ENCODE measurements around the gene PPP6R2.

Gene PPP6R2

GRCh38 chr22:50476868-50477267 lies 133.7 kb downstream of the PPP6R2 start:
- Histone ChIP-seq H3K9me3 (ENCODE audit: control insufficient read depth, insufficient read depth, low read length) (no peaks in the 10 kb centered on the region), H3K9me2 (replicated peaks; ENCODE audit: control insufficient read depth, low read length) (no peaks in the 10 kb centered on the region), H3F3A (ENCODE audit: control insufficient read depth, insufficient read depth) (peaks cover 2% of the 10 kb centered on the region), H3K36me3 (ENCODE audit: control insufficient read depth, low read length) (peaks cover 23% of the 10 kb centered on the region), H3K4me1 (ENCODE audit: control insufficient read depth, low read length) (peaks cover 31% of the 10 kb centered on the region), H3K4me2 (ENCODE audit: low read length) (no peak overlapping the region), H3K27ac (ENCODE audit: low read depth, low read length) (no peak overlapping the region), H4K20me1 (ENCODE audit: control insufficient read depth, insufficient read depth, low read depth, low read length) (no peaks in the 10 kb centered on the region), H3K27me3 (ENCODE audit: control insufficient read depth, low read length) (peaks cover 21% of the 10 kb centered on the region), H3K4me3 (ENCODE audit: low read length) (no peak overlapping the region), H3K79me2 (ENCODE audit: control insufficient read depth, low read length) (peaks cover 29% of the 10 kb centered on the region)
- TF ChIP-seq CTCF (IDR thresholded peaks at IDR 0.05; ENCODE audit: low read depth, low read length, poor library complexity, severe bottlenecking): no peak
- TF ChIP-seq EZH2phosphoT487 (IDR thresholded peaks at IDR 0.05; ENCODE audit: borderline replicate concordance, low read length): no peak

GRCh38 chr22:50477923-50478322 lies 134.8 kb downstream of the PPP6R2 start:
- no peak overlapping the region for H3K27ac ChIP-seq (ENCODE audit: low read depth, low read length)
- peaks cover 31% of the 10 kb centered on the region for H3K27me3 ChIP-seq (ENCODE audit: control insufficient read depth, low read length)
- peaks cover 12% of the 10 kb centered on the region for H3K36me3 ChIP-seq (ENCODE audit: control insufficient read depth, low read length)
- peaks cover 25% of the 10 kb centered on the region for H3K4me1 ChIP-seq (ENCODE audit: control insufficient read depth, low read length)
- H3F3A ChIP-seq (ENCODE audit: control insufficient read depth, insufficient read depth): no peaks in the 10 kb centered on the region
- no peak for TF ChIP-seq EZH2phosphoT487 (IDR thresholded peaks at IDR 0.05; ENCODE audit: borderline replicate concordance, low read length)
- no peak for TF ChIP-seq CTCF (IDR thresholded peaks at IDR 0.05; ENCODE audit: low read depth, low read length, poor library complexity, severe bottlenecking)
- H3K79me2 ChIP-seq (ENCODE audit: control insufficient read depth, low read length): peaks cover 18% of the 10 kb centered on the region
- H3K9me2 ChIP-seq (replicated peaks; ENCODE audit: control insufficient read depth, low read length): no peaks in the 10 kb centered on the region
- no peaks in the 10 kb centered on the region for H4K20me1 ChIP-seq (ENCODE audit: control insufficient read depth, insufficient read depth, low read depth, low read length)
- H3K4me2 ChIP-seq (ENCODE audit: low read length): no peak overlapping the region
- H3K4me3 ChIP-seq (ENCODE audit: low read length): no peak overlapping the region
- no peaks in the 10 kb centered on the region for H3K9me3 ChIP-seq (ENCODE audit: control insufficient read depth, insufficient read depth, low read length)

GRCh38 chr22:50479721-50480120 lies 136.6 kb downstream of the PPP6R2 start:
- Histone ChIP-seq H3K79me2 (ENCODE audit: control insufficient read depth, low read length) (peaks cover under 1% of the 10 kb centered on the region), H3K4me1 (ENCODE audit: control insufficient read depth, low read length) (peaks cover 30% of the 10 kb centered on the region), H3K27ac (ENCODE audit: low read depth, low read length) (no peak overlapping the region), H3K4me2 (ENCODE audit: low read length) (no peak overlapping the region), H3K36me3 (ENCODE audit: control insufficient read depth, low read length) (no peaks in the 10 kb centered on the region), H3F3A (ENCODE audit: control insufficient read depth, insufficient read depth) (no peaks in the 10 kb centered on the region), H3K9me3 (ENCODE audit: control insufficient read depth, insufficient read depth, low read length) (no peaks in the 10 kb centered on the region), H4K20me1 (ENCODE audit: control insufficient read depth, insufficient read depth, low read depth, low read length) (no peaks in the 10 kb centered on the region), H3K9me2 (replicated peaks; ENCODE audit: control insufficient read depth, low read length) (no peaks in the 10 kb centered on the region), H3K4me3 (ENCODE audit: low read length) (no peak overlapping the region), H3K27me3 (ENCODE audit: control insufficient read depth, low read length) (peaks cover 32% of the 10 kb centered on the region)
- TF ChIP-seq EZH2phosphoT487 (IDR thresholded peaks at IDR 0.05; ENCODE audit: borderline replicate concordance, low read length) (no peak), CTCF (IDR thresholded peaks at IDR 0.05; ENCODE audit: low read depth, low read length, poor library complexity, severe bottlenecking) (no peak)

Measured in DOHH2 (cell line).